BLaER1 treated with 17β-estradiol and CSF1 and Interleukin-3, amounts not matched to agents 10 nM and 100 nM (cell line): ENCODE measurements around the gene TMEM184B.

ENCODE experiments used
- H3K27ac ChIP-seq, 11 experiments: shearing (Covaris generic); formaldehyde crosslinking; 2 replicates each; pipeline ENCODE4 v1.8.1; 2022
- H3K27me3 ChIP-seq, 11 experiments: shearing (Covaris generic); formaldehyde crosslinking; 2 replicates each; pipeline ENCODE4 v1.8.1; 2022
- H3K36me3 ChIP-seq, 11 experiments: shearing (Covaris generic); formaldehyde crosslinking; 2 replicates each; pipeline ENCODE4 v1.8.1; 2022
- H3K4me1 ChIP-seq, 10 experiments: shearing (Covaris generic); formaldehyde crosslinking; 2 replicates each; pipeline ENCODE4 v1.8.1; 2022
- H3K4me2 ChIP-seq, 11 experiments: shearing (Covaris generic); formaldehyde crosslinking; 2 replicates each; pipeline ENCODE4 v1.8.1; 2022
- H3K4me3 ChIP-seq, 10 experiments: shearing (Covaris generic); formaldehyde crosslinking; 2 replicates each; pipeline ENCODE4 v1.8.1; 2022
- H3K9ac ChIP-seq, 11 experiments: shearing (Covaris generic); formaldehyde crosslinking; 2 replicates each; pipeline ENCODE4 v1.8.1; 2022
- H3K9me3 ChIP-seq, 11 experiments: shearing (Covaris generic); formaldehyde crosslinking; replicated peaks in 1 of 11; 2 replicates each; pipeline ENCODE4 v1.8.1; 2022
- H4K20me1 ChIP-seq, 11 experiments: shearing (Covaris generic); formaldehyde crosslinking; 2 replicates each; pipeline ENCODE4 v1.8.1; 2022
- Cebpa-rat ChIP-seq, 11 experiments: shearing (Covaris generic); IDR thresholded peaks; 2 replicates each; pipeline ENCODE4 v1.8.1; 2022

Gene TMEM184B

GRCh38 chr22:38173641-38173906, 99.2 kb downstream of the TMEM184B start:
- Histone ChIP-seq H4K20me1 (no peaks in the 10 kb centered on the region), H3K4me3 (no peak overlapping the region; a peak in 1 of 20 replicates), H3K36me3 (peaks cover 0 to 12% (median 0%) of the 10 kb centered on the region in 11 experiments; a peak in 6 of 22 replicates), H3K4me2 (peak overlapping the region; percentile 70 to 90 (median 84); a peak in 21 of 22 replicates), H3K9me3 (no peaks in the 10 kb centered on the region), H3K9ac (peak overlapping the region in 7 of 11 experiments; percentile 6 to 63 (median 54); a peak in 9 of 22 replicates), H3K4me1 (peaks cover 66 to 82% (median 76%) of the 10 kb centered on the region in 10 experiments), H3K27me3 (no peaks in the 10 kb centered on the region), H3K27ac (peak overlapping the region in 10 of 11 experiments; percentile 48 to 84 (median 78); a peak in 19 of 22 replicates)
- no peak for TF ChIP-seq Cebpa-rat (IDR thresholded peaks at IDR 0.05)

- Histone ChIP-seq H3K4me3 (peak overlapping the region in 1 of 10 experiments; percentile 1; a peak in 1 of 20 replicates), H3K27me3 (no peaks in the 10 kb centered on the region), H3K9ac (peak overlapping the region; percentile 2 to 66 (median 55); a peak in 17 of 22 replicates), H3K4me2 (peak overlapping the region; percentile 70 to 90 (median 84)), H4K20me1 (no peaks in the 10 kb centered on the region), H3K36me3 (peaks cover 0 to 16% (median 4%) of the 10 kb centered on the region in 11 experiments; a peak in 9 of 22 replicates), H3K9me3 (no peaks in the 10 kb centered on the region), H3K27ac (peak overlapping the region; percentile 14 to 84 (median 77); a peak in 21 of 22 replicates), H3K4me1 (peaks cover 63 to 82% (median 76%) of the 10 kb centered on the region in 10 experiments)
- peak in 7 of 11 experiments; percentile 44 to 85 (median 60); a peak in 9 of 22 replicates for TF ChIP-seq Cebpa-rat (IDR thresholded peaks at IDR 0.05)
Measured at GRCh38 chr22:38172832-38173640, 99.8 kb downstream of the TMEM184B start.

- H3K36me3 ChIP-seq = peaks cover 0 to 25% (median 11%) of the 10 kb centered on the region in 11 experiments; a peak in 10 of 22 replicates
- no peak for TF ChIP-seq Cebpa-rat (IDR thresholded peaks at IDR 0.05)
- no peaks in the 10 kb centered on the region for H4K20me1 ChIP-seq
- H3K4me2 ChIP-seq = peak overlapping the region; percentile 70 to 90 (median 84)
- H3K4me3 ChIP-seq = no peak overlapping the region
- no peaks in the 10 kb centered on the region for H3K9me3 ChIP-seq
- H3K4me1 ChIP-seq = peaks cover 58 to 82% (median 76%) of the 10 kb centered on the region in 10 experiments
- peak overlapping the region; percentile 14 to 84 (median 77); a peak in 21 of 22 replicates for H3K27ac ChIP-seq
- peak overlapping the region; percentile 2 to 66 (median 55); a peak in 17 of 22 replicates for H3K9ac ChIP-seq
- no peaks in the 10 kb centered on the region for H3K27me3 ChIP-seq
Measured at GRCh38 chr22:38171927-38172831, 100.6 kb downstream of the TMEM184B start.

GRCh38 chr22:38170469-38170868, 102.3 kb downstream of the TMEM184B start:
- Histone ChIP-seq H3K27me3 (no peaks in the 10 kb centered on the region), H4K20me1 (no peaks in the 10 kb centered on the region), H3K36me3 (peaks cover 0 to 37% (median 23%) of the 10 kb centered on the region in 11 experiments; a peak in 13 of 22 replicates), H3K4me3 (no peak overlapping the region), H3K9ac (no peak overlapping the region), H3K4me1 (peaks cover 55 to 78% (median 68%) of the 10 kb centered on the region in 10 experiments), H3K4me2 (no peak overlapping the region), H3K27ac (no peak overlapping the region), H3K9me3 (no peaks in the 10 kb centered on the region)
- TF ChIP-seq Cebpa-rat (IDR thresholded peaks at IDR 0.05) = no peak
